ENCODE results near the gene MAP4K4.

MAP4K4 gene

DNA sequence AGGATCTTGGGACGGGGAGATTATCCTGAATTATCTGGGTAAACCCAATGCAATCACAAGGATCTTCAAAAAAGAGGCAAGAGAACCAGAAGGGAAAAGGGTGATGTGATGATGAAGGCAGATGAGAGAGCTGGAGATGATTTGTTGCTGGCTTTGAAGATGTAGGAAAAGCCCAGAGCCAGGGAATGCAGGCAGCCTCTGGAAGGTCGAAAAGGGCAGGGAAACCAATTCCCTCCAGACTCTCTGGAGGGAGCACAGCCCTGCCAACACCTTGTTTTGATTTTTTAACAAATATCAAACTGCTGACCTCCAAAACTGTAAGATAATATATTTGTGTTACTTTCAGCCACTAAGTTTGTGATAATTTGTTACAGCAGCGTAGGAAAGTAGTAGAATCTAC, 245.3 kb downstream of the MAP4K4 start:
- DNase-seq: no peak

Data from NCI-H226 (cell line).